Thyroid gland (tissue), 4 donors: Measurements from ENCODE around the gene EPHA3. TPM values are rescaled to one million over a fixed set of nuclear protein-coding genes. Genes with fewer than 3 reads are reported as not detected.

Source experiments
- DNase-seq, 2 donors: peaks; one replicate each; pipeline ENCODE4 v3.0.0-alpha.2; 2019
- H3K27ac ChIP-seq, 3 donors: fragments of 200-600 bp; sonication (generic); 1 replicate in 2 of 3; 2 replicates in 1 of 3; pipeline ENCODE4 v1.5.1; 2016 to 2019; ENCODE audit warnings: mild to moderate bottlenecking in 1 of 3, moderate library complexity in 1 of 3
- H3K27me3 ChIP-seq: fragments of 200-600 bp; sonication (generic); one replicate; pipeline ENCODE4 v1.5.1; 2019
- H3K36me3 ChIP-seq, 2 donors: fragments of 200-600 bp; sonication (generic); one replicate each; pipeline ENCODE4 v1.5.1; 2016 to 2019
- H3K4me1 ChIP-seq, 2 donors: fragments of 200-600 bp; sonication (generic); one replicate each; pipeline ENCODE4 v1.5.1; 2017 to 2019
- H3K4me3 ChIP-seq, 3 donors: fragments of 200-600 bp; sonication (generic); replicated peaks in 1 of 3; 1 replicate in 2 of 3; 2 replicates in 1 of 3; pipeline ENCODE4 v1.5.1; 2016; ENCODE audit warnings: mild to moderate bottlenecking in 1 of 3
- H3K9me3 ChIP-seq: fragments of 200-600 bp; sonication (generic); one replicate; pipeline ENCODE4 v1.5.1; 2017
- POLR2A ChIP-seq, 2 donors: fragments of 450-650 bp; IDR thresholded peaks; one replicate each; pipeline ENCODE4 v1.6.1; 2017; ENCODE audit warnings: antibody characterized with exemption in 2 of 2, mild to moderate bottlenecking in 2 of 2, moderate library complexity in 1 of 2
- WGBS, 2 donors: methylation state at CpG; one replicate each; pipeline ENCODE4 v1.1.5; 2017; 5-methylcytosine and 5-hydroxymethylcytosine counted together
- intact Hi-C: fragments of 100-400 bp; cut with DNase I; formaldehyde crosslinking; loops from one replicate; pipeline ENCODE4 v1.15.1; 2023
- total RNA-seq, 4 donors: library from RNA; depleted of rRNA; stranded (reverse); fragments of >200 nt; gene quantifications; one replicate each; pipeline ENCODE4 v1.2.3, GENCODE V29; 2016
- TF ChIP-seq, protein P1 (sequence below), 6 experiments: fragments of 200-600 bp in 3 of 6; fragments of 450-650 bp in 3 of 6; sonication (generic) in 3 of 6; IDR thresholded peaks; one replicate each; pipeline ENCODE4 v1.5.1; 2016 to 2019; ENCODE audit warnings: antibody characterized with exemption in 6 of 6, mild to moderate bottlenecking in 2 of 6, inconsistent platforms in 1 of 6, moderate library complexity in 1 of 6

Gene EPHA3
- total RNA-seq, 4 donors from 2014 or later, result 27.3 to 41.6 (median 35.4) TPM

DNA sequence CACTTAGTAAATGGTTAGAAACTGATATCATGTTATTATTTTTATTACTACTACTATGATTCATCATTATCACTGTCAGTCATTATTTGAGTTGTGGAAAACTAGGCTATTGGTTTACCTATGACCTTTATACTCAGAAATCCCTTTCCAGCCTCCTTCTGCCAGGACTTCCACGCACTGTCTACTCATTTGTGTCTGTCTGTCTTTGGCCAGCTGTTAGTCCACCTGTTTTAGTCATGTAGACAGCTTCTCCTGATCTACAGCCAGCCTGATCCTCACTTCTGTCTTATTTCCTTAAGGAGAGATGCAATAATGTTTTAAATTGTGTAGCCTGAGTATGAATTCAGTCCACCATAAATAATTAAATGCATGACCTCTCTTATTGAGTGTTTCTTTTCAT is 162.8 kb downstream of the EPHA3 start:
- no peaks in the 10 kb centered on the region for H3K36me3 ChIP-seq
- H3K4me1 ChIP-seq, result peaks cover 0 to 5% of the 10 kb centered on the region in 2 donors
- DNase-seq, result no peak
- WGBS, 2 donors, result 91 to 96% methylated on average over 1 of the region's 1 CpG
- TF ChIP-seq, protein P1, sequence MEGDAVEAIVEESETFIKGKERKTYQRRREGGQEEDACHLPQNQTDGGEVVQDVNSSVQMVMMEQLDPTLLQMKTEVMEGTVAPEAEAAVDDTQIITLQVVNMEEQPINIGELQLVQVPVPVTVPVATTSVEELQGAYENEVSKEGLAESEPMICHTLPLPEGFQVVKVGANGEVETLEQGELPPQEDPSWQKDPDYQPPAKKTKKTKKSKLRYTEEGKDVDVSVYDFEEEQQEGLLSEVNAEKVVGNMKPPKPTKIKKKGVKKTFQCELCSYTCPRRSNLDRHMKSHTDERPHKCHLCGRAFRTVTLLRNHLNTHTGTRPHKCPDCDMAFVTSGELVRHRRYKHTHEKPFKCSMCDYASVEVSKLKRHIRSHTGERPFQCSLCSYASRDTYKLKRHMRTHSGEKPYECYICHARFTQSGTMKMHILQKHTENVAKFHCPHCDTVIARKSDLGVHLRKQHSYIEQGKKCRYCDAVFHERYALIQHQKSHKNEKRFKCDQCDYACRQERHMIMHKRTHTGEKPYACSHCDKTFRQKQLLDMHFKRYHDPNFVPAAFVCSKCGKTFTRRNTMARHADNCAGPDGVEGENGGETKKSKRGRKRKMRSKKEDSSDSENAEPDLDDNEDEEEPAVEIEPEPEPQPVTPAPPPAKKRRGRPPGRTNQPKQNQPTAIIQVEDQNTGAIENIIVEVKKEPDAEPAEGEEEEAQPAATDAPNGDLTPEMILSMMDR (IDR thresholded peaks at IDR 0.05), result no peak
- TF ChIP-seq POLR2A (IDR thresholded peaks at IDR 0.05), result no peak
- H3K9me3 ChIP-seq, result no peaks in the 10 kb centered on the region
- H3K4me3 ChIP-seq, result no peak overlapping the region
- intact Hi-C loops, result no loop called here
- no peaks in the 10 kb centered on the region for H3K27me3 ChIP-seq
- no peak overlapping the region for H3K27ac ChIP-seq

DNA sequence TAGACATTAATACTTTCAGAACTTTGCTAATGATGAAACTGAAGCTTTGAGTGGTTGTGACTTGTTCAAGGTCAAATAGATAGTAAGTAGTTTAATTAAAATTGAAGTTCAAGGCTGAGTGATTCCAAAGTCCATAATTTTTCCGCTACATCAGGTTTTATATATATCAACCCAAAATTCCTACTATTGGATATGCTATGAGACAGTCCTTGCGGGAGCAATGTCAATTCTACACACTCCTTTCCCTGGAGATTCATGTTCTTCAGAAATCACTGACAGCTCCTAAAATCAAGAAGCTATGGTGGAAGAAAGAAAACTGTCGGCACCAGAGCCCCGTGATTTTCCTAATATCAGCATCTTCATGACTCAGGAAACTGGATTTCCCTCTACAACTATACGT is 167.6 kb downstream of the EPHA3 start:
- no peak overlapping the region for H3K4me3 ChIP-seq
- no peaks in the 10 kb centered on the region for H3K27me3 ChIP-seq
- DNase-seq, result no peak
- intact Hi-C loops, result no loop called here
- no peaks in the 10 kb centered on the region for H3K9me3 ChIP-seq
- no peak overlapping the region for H3K27ac ChIP-seq
- no peaks in the 10 kb centered on the region for H3K36me3 ChIP-seq
- TF ChIP-seq POLR2A (IDR thresholded peaks at IDR 0.05), result no peak
- TF ChIP-seq, protein P1 (IDR thresholded peaks at IDR 0.05), result no peak
- H3K4me1 ChIP-seq, result no peaks in the 10 kb centered on the region
- 92 to 94% methylated on average over 5 of the region's 5 CpGs for WGBS, 2 donors

DNA sequence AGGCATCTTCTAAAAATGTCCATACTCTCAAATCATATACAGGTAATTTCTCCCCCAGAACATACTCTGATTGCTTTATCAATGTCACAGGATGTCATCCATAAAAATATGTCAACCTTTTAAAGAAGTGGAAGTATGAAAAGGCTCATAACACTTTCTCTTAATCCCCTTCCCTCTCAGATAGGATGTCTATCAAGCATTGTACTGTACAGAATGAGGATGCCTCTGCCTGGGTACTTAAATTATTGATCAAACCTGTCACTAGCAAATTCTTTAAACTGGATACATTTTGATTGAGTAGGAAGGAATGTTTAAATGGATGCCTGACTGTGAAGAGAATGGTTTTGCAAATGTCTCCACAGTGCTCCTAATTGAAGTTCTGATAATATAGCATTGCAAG is 168.7 kb downstream of the EPHA3 start:
- intact Hi-C loops, result no loop called here
- DNase-seq, result no peak
- H3K4me3 ChIP-seq, result no peak overlapping the region

DNA sequence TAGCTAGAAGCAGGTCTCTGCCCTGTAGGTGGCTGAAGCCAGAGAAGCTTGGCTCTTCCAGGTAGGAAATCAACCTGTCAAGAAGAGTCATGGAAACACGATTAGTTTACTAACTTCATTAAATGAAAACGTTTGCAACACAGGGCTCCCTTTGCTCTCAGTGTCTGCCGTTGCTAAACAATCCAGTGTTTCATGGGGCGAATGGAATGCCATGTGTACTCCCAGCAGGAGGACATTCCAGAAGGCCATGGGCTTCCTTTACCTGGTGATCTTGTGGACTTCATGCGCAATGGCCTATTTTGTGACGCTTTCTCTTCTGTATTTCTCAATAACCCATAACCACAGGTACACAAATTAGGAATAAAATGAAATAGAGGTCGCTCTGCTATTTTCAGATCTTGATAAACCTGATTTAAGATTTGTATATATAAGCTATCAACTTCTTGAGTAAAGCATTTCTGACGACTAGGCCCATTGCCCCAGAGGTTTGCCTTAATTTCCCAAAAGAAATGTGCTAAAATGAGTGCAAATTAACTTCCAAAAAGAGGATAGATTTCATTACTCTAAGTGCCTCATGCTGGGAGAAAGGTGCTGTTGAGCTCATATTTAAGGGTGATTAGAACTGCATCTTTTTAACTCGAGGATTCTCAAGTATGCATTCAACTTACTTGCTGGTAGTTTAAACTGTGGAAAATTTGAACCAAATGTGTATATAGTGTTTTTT is 171.0 kb downstream of the EPHA3 start:
- no peak for DNase-seq
- no peaks in the 10 kb centered on the region for H3K36me3 ChIP-seq
- intact Hi-C loops, result no loop called here
- H3K9me3 ChIP-seq, result no peaks in the 10 kb centered on the region
- no peaks in the 10 kb centered on the region for H3K4me1 ChIP-seq
- WGBS, 2 donors, result 68 to 71% methylated on average over 9 of the region's 9 CpGs
- no peak for TF ChIP-seq POLR2A (IDR thresholded peaks at IDR 0.05)
- TF ChIP-seq, protein P1 (IDR thresholded peaks at IDR 0.05), result no peak
- no peaks in the 10 kb centered on the region for H3K27me3 ChIP-seq
- H3K27ac ChIP-seq, result no peak overlapping the region
- no peak overlapping the region for H3K4me3 ChIP-seq

More for the DNA sequence above, 168.7 kb downstream of the EPHA3 start:
- H3K27me3 ChIP-seq, result no peaks in the 10 kb centered on the region
- TF ChIP-seq, protein P1 (IDR thresholded peaks at IDR 0.05), result no peak
- no peak for TF ChIP-seq POLR2A (IDR thresholded peaks at IDR 0.05)
- H3K27ac ChIP-seq, result no peak overlapping the region
- H3K9me3 ChIP-seq, result no peaks in the 10 kb centered on the region
- no peaks in the 10 kb centered on the region for H3K36me3 ChIP-seq
- no peaks in the 10 kb centered on the region for H3K4me1 ChIP-seq

DNA sequence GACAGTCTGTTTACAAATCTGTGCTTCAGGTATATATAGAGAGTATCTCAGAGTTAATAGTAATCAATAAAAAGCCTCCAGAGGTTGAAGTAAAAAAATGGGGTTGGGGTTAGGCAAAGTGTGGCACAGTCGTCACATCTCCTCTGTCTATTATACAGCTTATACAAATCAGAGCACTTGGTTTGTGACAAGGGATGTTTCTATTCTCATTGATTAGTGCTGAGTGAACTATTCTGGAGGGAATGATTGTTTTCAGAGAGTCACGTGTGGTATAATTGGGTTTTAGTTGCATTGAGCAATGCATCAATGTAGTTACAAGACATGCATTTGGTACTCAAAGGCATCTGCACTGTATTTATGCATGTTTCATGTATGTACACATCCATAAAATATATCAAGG is 172.9 kb downstream of the EPHA3 start:
- 91 to 93% methylated on average over 2 of the region's 2 CpGs for WGBS, 2 donors
- Histone ChIP-seq H3K27me3 (no peaks in the 10 kb centered on the region), H3K27ac (no peak overlapping the region), H3K9me3 (no peaks in the 10 kb centered on the region), H3K4me1 (no peaks in the 10 kb centered on the region), H3K4me3 (no peak overlapping the region), H3K36me3 (no peaks in the 10 kb centered on the region)
- no peak for DNase-seq
- TF ChIP-seq, protein P1 (IDR thresholded peaks at IDR 0.05), result no peak
- no peak for TF ChIP-seq POLR2A (IDR thresholded peaks at IDR 0.05)
- intact Hi-C loops, result no loop called here
